Measurements from ENCODE around the gene FAR1.
"Not testable (repeated sequence)": the region's sequence is repeated elsewhere in the genome, so short reads cannot be mapped to it uniquely, and the experiment has no call there.

Gene FAR1

GRCh38 chr11:13720940-13721339, 52.5 kb downstream of the FAR1 start:
- no peak for DNase-seq

DNA sequence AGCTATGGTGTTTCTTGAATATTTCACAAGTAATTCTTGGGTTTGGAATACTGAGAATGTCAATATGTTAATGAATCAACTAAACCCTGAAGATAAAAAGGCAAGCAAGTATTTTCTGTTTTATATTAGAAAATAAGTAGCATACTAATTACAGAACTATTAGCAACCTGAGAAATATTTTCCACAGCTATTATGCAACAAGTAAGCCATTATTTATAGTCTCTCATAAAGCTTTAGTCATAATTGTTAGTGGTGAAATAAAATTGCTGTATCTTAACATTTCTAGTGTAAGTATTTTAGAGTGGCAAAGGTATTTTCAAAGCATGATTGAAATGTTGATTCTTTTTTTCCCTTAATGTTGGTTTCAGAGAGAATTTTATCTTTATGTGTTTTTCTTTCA, 53.3 kb downstream of the FAR1 start:
- no peak for DNase-seq

DNA sequence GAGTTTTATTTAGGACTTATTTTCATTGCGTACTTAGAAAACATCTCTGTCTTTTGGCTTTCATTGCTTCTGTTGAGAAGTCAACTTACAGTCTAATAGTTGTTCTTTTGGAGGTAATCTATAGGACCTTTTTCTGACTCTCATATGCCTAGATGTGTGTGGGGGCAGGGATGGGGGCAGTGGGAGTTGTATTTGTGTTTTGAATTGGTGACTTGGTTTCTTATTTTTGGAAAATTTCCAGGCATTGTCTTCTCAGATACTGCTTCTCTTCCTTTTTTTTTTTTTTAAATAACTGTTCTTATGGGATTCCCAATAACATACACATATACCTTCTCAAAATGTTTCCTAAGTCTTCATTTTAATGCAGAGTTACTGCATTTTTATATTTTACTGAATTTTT, 58.0 kb downstream of the FAR1 start:
- no peak for DNase-seq

DNA sequence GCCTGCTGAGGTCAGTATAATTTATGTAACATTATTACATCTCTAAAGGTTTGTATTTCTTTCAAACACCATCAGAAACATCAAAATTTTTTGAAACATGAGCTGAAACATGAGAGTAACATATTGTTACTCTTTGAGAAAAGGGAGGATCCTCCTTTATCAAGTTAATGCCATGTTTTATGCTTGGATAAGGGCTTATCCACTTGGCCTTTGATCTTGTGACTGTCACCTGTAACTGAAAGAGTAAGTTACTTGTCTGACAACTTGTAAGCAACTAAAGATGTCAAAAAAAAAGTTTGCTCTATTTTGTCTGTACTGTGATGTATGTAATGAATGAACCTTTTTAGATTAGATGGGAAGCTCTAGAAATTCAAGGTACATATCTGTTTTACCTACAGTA, 59.6 kb downstream of the FAR1 start:
- DNase-seq: no peak

DNA sequence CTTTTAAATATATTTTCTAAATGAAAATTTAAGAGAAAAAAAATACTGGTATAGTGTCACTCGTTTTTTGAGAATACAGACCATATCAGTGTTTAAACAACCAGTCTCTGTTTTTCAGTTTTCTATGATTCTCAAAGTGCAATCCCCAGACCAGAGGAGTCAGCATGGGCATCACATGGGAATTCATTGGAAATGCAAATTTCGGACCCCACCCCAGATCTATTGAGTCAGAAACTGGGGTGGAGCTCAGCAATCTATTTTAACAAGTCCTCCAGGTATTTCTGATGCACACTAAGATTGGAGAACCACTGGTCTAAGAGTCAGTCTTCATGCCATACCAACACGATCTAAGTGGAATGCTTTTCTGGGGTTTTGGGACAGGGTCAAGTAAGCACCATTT, 66.1 kb downstream of the FAR1 start:
- DNase-seq: no peak

DNA sequence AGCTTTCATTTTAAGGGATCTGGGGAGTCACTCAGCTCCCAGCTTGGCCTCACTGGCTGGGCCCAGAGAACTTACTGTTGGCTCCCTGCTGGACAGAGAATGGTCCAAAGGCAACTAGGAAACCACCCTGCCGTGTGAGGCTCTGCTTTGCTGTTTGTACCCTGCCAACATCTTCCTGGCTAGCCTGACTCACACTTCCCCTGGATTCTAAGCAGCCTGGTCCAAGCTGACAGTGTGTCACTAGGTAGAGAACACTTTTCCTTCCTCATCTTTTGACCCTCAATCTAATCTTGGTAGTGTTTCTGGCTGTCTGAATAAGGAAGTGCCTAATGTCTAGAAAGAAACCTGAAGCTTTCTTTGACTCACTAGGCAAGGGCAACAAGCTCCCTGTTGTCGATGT, 76.7 kb downstream of the FAR1 start:
- DNase-seq: no peak

DNA sequence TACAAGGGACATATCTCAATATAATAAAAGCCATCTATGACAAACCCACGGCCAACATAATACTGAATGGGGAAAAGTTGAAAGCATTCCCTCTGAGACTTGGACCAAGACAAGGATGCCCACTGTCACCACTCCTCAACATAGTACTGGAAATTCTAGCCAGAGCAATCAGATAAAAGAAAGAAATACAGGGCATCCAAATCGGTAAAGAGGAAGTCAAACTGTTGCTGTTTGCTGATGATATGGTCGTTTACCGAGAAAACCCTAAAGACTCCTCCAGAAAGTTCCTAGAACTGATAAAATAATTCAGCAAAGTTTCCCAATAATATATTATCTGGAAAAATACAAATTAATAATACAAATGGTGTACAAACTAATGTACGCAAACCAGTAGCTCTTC, 84.8 kb downstream of the FAR1 start:
- not testable (repeated sequence) for DNase-seq

- no peak for DNase-seq
Measured at GRCh38 chr11:13759050-13759449, 90.6 kb downstream of the FAR1 start.

- DNase-seq: no peak
Measured at GRCh38 chr11:13760115-13760514, 91.6 kb downstream of the FAR1 start.

GRCh38 chr11:13761250-13761649, 92.8 kb downstream of the FAR1 start:
- DNase-seq: no peak

DNA sequence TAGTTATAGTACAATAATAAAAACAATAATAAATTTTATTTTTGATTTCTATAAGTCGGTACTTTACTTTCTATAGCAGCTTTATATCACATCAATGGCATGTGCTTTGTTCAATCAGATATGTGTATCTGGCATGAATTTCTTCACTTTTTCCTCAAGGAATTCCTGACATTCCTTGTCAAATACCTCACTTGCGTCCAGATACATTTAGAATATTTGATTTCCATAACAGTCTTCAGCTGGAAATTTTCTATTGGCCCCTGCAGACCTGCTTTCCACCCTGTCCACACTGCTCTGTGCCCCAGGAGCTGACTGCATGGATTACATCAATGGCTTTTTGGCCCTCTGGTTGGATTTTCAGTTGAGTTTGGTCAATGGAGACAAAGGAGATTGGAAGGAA, 93.2 kb downstream of the FAR1 start:
- no peak for DNase-seq

DNA sequence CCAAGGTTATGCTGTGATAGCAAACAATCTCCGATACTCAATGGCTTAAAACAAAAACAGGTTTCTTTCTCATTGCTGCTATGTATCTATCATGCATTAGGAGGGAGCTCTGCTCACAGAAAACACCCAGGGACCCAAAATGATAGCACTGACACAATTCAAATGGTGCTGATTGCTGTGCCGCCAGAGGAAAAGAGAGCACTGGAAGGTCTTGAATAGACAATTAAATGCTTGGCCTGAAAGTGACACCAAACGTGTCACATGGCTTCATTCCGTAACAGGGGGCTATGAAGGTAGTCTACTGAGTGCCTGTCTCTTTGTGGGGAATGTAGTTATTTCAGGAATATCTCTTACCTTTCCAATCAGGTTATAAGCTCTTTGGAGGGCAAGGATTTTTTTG, 94.2 kb downstream of the FAR1 start:
- DNase-seq: no peak

GRCh38 chr11:13763341-13763740, 94.9 kb downstream of the FAR1 start:
- DNase-seq: no peak

DNA sequence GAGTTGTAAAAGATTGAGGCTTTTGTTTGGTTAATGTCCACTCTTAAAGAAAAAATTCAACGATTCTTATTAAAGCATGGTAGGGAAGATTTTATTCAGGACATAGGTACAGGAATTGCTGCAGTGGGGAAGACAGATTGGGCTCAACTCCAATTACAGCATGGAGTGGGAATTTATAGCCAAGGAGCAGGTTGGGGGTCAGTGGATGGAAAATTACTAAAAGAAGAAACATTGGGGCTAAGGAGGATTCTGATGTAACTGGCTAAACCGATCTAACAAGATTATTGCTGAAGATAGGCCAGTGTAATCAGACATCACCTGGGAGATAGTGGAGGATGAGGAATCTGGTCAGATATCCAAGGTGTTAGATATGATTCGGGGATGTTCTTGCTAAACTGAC, 97.4 kb downstream of the FAR1 start:
- no peak for DNase-seq

DNA sequence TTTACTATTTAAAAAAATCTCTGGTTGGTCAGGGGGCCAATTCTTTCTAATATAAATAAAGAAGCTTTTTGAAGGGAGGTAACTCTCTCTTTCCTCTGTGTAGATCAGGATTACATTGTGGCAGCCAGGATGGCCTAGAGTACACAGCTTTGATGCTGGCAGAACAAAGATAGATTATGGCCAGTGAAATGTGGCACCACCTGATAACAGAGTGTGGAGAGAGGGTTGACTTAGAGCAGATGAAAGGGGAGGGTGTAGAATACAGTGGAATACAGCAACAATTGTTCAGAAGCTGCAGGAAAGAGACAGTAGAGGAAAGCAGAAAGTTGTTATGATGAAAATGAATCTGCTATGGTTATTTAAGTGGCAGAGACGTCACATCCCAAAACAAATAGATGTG, 99.0 kb downstream of the FAR1 start:
- no peak for DNase-seq

DNA sequence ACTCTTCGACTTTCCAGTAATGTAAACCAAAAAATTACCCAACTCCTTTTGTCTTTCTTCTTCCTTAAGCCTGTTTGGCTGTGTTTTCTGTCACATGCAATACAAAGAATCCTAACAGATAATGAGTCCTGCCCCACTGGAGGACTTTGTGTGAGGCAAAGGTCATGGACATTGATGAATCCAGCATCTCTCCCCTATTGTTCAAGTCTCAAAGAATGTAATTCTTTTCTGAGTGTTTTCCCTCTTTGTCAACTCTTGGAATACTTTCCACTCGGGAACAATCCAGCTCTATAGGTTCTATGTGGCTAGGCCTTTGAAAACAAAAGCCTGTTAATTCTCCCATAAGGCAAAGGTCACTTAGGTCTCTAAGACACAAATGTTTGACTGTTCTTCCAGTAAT, 100.7 kb downstream of the FAR1 start:
- no peak for DNase-seq

GRCh38 chr11:13771151-13771550, 102.7 kb downstream of the FAR1 start:
- no peak for DNase-seq

DNA sequence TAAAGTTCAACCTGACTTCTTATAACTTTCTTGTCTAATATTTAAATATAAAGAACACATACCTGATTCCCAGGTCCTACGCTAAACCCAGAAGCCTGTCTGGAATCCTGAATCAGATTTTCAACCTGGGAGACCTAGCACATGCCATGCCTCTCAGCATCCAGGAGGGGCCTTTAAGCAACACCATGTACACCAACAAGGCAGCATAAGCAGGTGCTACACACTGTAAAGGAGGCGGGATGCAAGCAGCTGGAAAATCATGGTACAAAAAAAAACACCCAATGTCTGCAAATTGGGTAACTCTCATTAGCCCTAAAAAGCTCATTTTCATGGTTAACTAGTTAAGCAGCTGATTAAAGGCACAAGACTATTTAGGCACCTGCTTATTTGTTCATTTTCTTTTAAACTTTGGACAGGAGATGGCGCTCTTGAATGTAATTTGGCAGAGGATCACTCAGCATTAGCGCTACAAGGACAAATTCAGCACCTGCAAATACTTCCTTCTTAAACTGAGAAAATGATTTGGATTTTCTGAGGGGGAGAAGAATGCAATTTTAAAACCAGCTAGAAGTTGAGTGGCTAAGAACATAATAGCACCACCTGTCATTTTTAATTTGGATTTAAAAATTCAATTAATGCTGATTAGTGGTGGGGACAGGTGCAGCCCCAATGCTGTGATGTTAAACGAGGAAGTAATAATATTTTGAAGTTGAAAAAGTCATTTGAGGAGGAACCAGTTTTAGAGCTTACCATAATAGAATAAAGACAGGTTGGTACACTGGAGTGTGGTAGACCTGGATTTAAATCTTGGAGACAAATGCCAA, 104.0 kb downstream of the FAR1 start:
- DNase-seq: peak; percentile 79

- no peak for DNase-seq
Measured at GRCh38 chr11:13775471-13775870, 107.0 kb downstream of the FAR1 start.

GRCh38 chr11:13776134-13776815, 107.8 kb downstream of the FAR1 start:
- DNase-seq: peak; percentile 55

DNA sequence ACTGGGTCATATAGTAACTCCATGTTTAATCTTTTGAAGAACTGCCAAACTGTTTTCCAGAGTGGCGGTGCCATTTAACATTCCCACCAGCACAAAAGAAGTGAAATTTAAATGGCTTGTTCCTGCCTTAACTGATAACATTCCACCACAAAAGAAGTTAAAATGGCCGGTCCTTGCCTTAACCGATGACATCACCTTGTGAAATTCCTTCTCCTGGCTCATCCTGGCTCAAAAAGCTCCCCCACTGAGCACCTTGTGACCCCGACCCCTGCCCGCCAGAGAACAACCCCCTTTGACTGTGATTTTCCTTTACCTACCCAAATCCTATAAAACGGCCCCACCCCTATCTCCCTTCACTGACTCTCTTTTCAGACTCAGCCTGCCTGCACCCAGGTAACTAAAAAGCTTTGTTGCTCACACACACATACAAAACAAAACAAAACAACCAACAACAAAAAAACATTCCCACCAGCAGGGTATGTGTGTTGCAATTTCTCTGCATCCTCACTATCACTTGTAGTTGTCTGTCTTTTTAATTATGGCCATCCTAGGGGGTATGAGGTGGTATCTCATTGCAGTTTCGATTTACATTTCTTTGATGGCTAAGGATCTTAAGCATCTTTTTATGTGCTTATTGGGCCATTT, 109.0 kb downstream of the FAR1 start:
- no peak for DNase-seq

GRCh38 chr11:13778345-13778744, 109.9 kb downstream of the FAR1 start:
- DNase-seq: no peak

GRCh38 chr11:13781153-13781552, 112.7 kb downstream of the FAR1 start:
- DNase-seq: no peak

Data from CD4-positive, alpha-beta T cell treated with Interleukin-21 for 1 hour (primary cell).